ENCODE measurements around the gene MYH3.

MYH3 gene

DNA sequence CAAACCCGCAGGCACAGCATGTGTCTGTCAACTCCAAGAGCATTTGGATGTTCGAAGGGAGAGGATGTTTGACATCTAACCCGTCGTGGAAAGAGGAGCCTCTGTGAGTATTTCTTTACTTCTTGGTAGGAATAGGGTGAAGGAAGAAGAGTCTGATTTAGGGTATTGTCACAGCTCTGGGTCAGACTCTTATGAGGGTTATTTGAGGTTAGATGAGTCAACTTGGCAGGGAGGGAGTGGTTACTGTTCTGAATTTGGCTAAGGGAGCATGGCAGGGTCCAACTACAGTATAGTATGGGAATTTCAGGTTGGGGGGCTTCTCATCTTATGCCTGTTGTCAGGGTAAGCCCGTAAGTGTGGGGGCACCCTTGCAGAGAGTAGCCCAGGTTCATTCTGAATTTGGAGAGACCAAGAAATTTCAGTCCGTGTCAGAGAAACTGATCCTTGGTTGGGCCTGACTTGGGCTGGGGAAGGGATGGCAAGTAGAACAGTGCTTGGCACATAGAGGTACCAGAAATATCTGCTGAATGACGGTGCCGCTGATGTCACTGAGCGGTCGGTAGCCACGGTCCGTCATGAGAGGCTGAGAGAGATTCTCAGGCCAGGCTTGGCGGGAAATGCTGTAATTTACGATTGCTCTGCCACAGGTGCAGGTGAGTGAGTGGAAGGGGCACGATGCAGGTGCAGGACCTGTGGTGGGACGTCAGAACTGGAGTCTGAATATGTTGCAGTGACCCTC lies 43.2 kb downstream of the MYH3 start:
- DNase-seq (ENCODE audit: low read depth), result peak; percentile 34

GRCh38 chr17:10612957-10613744 lies 44.0 kb downstream of the MYH3 start:
- peak; percentile 54 for DNase-seq (ENCODE audit: low read depth)

DNA sequence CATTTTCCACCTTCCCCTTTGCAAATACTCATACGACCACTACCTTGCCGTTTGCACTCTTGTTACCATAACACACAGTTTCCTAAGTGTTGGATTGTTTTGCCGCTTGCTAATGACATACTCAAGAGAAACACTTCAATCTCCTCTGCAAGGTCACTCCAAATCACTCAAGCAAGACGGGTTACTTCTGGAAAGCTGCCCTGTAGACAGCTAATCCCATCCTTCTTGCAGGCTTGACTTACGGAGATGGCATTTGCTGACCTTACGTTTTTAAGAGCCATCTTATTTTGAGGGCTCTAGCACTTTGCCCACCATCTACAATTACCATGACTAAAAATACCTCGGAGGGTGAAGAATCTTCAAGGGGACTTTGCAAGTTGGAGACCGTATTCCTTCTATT lies 46.2 kb downstream of the MYH3 start:
- no peak for DNase-seq (ENCODE audit: low read depth)

DNA sequence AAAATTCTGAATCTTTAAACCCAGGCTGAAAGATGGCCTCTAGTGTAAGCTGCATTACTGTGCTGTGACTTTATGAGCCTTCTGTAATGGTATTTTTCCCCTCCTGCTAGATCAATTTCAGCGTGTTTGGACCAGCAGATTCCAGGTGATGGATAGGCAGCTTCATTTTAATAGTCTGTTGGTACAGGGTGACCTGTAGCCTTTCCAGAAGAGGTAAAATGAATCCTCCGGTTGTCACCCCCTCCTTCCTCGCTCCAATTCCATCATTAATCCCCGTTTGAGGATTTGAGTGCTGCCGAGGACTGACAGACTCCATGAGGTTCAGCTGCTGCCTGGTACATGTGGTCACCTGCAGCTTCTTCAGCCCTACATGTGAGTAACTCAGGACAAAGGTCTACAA lies 48.9 kb downstream of the MYH3 start:
- no peak for DNase-seq (ENCODE audit: low read depth)

- DNase-seq (ENCODE audit: low read depth), result no peak
These were observed 51.0 kb downstream of the MYH3 start for GRCh38 chr17:10606110-10606509.

GRCh38 chr17:10605221-10605783 lies 51.8 kb downstream of the MYH3 start:
- DNase-seq (ENCODE audit: low read depth), result no peak

DNA sequence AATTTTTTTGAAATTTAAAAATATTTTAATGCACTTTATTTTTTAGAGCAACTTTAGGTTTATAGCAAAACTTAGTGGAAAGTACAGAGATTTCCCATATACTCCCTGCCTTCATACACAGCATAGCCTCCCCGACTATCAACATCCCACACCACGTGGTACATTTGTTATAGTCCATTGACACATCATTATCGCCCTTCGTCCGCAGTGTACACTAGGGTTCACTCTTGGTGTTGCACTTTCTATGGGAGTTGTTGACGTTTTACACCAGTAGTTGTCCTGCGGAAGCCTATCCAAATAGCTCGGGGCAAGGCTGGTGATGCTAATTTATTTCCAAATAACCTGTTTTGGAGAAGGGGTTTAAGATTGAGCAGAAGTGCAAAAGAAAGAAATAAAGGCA lies 52.6 kb downstream of the MYH3 start:
- DNase-seq (ENCODE audit: low read depth), result no peak

DNA sequence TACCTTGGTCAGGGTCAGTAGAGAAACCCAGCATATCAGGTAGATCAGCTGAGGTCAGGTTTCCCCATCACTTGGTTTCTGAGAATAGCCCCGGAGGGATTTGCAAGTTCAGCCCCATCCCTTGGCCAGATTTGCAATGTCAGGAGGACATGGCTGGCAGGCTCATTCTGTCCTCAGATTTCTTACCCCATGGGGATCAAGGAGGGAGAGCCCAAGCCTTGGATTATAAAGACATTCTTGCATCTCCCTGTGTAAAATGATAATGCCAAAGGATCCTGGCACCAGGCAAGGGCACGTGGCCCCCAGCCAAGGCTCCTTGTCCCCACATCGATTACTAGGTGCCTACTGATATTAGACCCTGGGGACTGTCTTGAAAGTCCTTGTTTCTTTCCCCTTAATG lies 53.2 kb downstream of the MYH3 start:
- DNase-seq (ENCODE audit: low read depth), result no peak

GRCh38 chr17:10600571-10600970 lies 56.5 kb downstream of the MYH3 start:
- peak; percentile 63 for DNase-seq (ENCODE audit: low read depth)

DNA sequence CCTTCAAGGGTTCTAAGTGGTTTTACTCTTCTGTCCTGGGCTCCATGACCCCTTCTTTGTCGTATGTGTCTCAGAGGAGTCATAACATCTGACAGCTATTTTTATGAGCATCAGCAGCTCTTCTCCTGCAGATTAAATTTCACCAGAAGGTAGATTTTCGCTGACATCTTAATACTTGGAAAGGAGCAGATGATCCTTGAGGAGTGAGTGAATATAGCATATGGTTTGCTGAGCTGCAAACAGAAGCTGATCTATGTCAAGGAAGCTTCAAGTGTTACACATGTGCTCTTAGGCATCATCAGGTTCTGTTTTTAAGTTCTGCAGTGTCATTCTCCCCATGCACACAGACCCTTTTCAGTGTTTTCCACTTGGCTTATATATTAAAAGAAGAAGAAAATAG lies 58.5 kb downstream of the MYH3 start:
- no peak for DNase-seq (ENCODE audit: low read depth)

DNA sequence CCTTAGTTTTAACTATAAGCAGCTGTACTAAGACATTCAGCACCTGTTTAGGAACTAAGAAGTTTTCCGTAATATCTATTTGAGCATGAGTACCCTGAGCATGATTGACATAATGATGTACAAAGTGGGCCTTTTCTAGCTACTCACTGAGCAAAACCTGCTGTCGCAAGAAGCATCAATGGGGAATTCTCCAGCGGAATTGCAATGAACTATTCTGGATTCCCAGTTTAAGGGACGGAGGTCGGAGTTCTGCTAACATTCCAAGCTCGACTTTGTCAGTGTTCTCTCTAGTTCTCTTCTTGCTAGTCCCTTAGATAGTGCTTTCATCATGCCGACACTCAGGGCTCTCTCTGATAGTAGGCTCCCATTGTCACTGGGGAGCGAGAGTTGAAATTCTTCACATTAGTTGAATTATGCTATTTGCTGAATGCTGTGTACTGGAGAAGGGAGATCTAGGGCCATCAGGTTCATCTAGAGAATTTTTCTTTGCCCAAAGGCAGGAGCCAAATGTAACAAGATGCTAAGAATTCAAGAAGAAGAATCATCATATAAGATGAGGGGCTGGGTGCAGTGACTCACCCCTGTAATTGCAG lies 67.5 kb downstream of the MYH3 start:
- no peak for DNase-seq (ENCODE audit: low read depth)

GRCh38 chr17:10585529-10585928 lies 71.6 kb downstream of the MYH3 start:
- DNase-seq (ENCODE audit: low read depth), result no peak

DNA sequence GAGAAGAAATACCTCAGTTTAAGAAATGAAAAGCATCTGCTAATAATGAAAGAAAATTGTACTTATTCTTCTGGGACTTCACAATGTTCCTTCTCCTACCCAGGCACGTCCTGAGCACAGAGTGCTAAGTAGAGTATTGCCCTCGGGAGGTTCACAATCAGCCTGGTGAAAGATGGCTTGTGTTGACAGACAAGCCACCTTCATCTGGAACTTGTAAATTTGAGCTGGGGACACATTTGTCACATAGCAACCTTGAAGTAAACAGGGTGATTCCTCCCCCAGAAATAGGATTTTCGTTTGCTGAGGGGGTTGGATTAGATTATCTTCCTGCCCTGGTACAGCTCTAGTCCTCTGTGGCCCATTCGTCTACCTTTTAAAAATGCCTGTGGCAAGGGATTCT lies 73.3 kb downstream of the MYH3 start:
- no peak for DNase-seq (ENCODE audit: low read depth)

GRCh38 chr17:10579270-10579669 lies 77.8 kb downstream of the MYH3 start:
- no peak for DNase-seq (ENCODE audit: low read depth)

Data from HS-5 (cell line).